ENCODE data around the gene CA5A.

DNA sequence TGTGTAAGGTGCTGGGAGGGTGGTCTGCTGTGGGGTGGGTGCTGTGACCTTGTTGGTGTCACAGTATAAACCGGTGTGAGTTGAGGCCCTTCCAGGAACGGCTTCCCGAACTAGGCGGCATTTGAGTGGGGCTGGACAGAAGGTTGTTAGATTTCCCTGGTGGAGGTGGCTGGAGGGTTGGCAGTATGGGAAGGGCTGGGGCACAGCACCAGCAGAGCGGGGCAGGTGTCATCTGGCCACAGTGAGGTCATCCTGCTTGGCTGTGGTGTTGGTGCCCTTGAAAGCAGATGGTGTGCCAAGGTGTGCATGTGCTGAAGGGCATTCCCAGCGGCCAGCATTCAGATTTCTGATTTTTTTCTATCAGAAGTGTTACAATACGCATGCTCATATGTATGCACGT, 43.0 kb upstream of the CA5A start:
- TF ChIP-seq CEBPB (tag; IDR thresholded peaks at IDR 0.05) (no peak), NCOR1 (IDR thresholded peaks at IDR 0.05) (no peak), PML (IDR thresholded peaks at IDR 0.05; ENCODE audit: low read length) (no peak), CTCFL (IDR thresholded peaks at IDR 0.05; ENCODE audit: borderline replicate concordance, insufficient read depth, low read depth, low read length, poor library complexity, severe bottlenecking) (no peak), HDAC2 (IDR thresholded peaks at IDR 0.05) (no peak), TAF1 (IDR thresholded peaks at IDR 0.05; ENCODE audit: control insufficient read depth, extremely low read depth, insufficient read depth, low read length, severe bottlenecking) (no peak), JUND (IDR thresholded peaks at IDR 0.05; ENCODE audit: borderline replicate concordance, low read depth, low read length) (no peak), JUND (tag; IDR thresholded peaks at IDR 0.05; ENCODE audit: borderline replicate concordance, low read depth, low read length) (no peak), JUN (IDR thresholded peaks at IDR 0.05; ENCODE audit: borderline replicate concordance, low read depth, low read length) (no peak), JUN (CRISPR knock-in tag; IDR thresholded peaks at IDR 0.05; ENCODE audit: borderline replicate concordance) (no peak), JUNB (CRISPR knock-in tag; conservative IDR thresholded peaks at IDR 0.05) (no peak), SUPT5H (IDR thresholded peaks at IDR 0.05) (no peak)

Data from K562 (cell line).